ENCODE data around the gene RMDN2. TPM values are rescaled to one million over a fixed set of nuclear protein-coding genes. Genes with fewer than 3 reads are reported as not detected.
A peak's percentile ranks its signal among the peaks of the same experiment; 100 is the strongest.

Gene RMDN2
- total RNA-seq, 1 experiment from 2014 or later, result 4.4 TPM

DNA sequence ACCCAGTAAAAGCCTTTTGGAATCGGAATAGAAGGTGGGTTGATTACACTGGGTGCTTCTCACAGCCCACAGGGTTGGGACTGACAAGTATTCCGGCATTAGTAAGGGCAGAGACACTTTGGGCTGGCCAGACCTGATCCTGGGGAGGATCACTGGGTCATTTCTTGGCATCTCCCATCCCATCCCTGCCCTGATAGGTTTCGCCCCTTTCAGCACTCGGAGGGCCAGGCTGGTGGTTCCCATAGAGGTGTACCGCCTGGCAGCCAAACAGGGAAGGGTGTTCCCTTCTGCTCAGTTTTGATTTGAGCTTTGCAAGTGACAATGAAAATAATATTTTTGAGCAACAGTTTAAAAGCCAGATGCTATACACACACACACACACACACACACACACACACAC lies 113.6 kb downstream of the RMDN2 start:
- no peak for DNase-seq (ENCODE audit: low read depth, low spot score)
- Histone ChIP-seq H3K4me1 (ENCODE audit: control insufficient read depth, insufficient read depth, low read length) (no peaks in the 10 kb centered on the region; the same call in 1 of the 2 replicates), H3K36me3 (ENCODE audit: control insufficient read depth, insufficient read depth, low read length) (no peaks in the 10 kb centered on the region), H3K9me3 (ENCODE audit: control insufficient read depth, insufficient read depth, low read depth, low read length) (no peaks in the 10 kb centered on the region), H3K27me3 (ENCODE audit: control insufficient read depth, insufficient read depth, low read length) (peaks cover 14% of the 10 kb centered on the region), H3K27ac (ENCODE audit: low read length) (no peak overlapping the region), H3K4me3 (ENCODE audit: low read depth in 2 of 2, low read length in 2 of 2) (peak overlapping the region in 1 of 2 experiments; percentile 51; a peak in 3 of 4 replicates)
- in situ Hi-C loops (cut with HindIII; ENCODE audit: low pct_unique_long_range_greater_than_20kb, low sequenced_read_pairs), result no loop called here
- BruUV-seq (replicated peaks), result no TSS peak
- ChIA-PET POLR2A (no interaction called here), CTCF (no interaction called here)
- intact Hi-C loops (cut with micrococcal nuclease; ENCODE audit: unreplicated experiment), result no loop called here
- TF ChIP-seq TCF7L2 (IDR thresholded peaks at IDR 0.05; ENCODE audit: low read depth, low read length) (no peak), REST (IDR thresholded peaks at IDR 0.05; ENCODE audit: insufficient read depth in 1 of 2, low read depth in 2 of 2, low read length in 1 of 2) (no peak)
- no peak; the same call in 1 of the 2 replicates for ATAC-seq

GRCh38 chr2:38039121-38039910 lies 114.2 kb downstream of the RMDN2 start:
- no peaks in the 10 kb centered on the region; the same call in 1 of the 2 replicates for H3K4me1 ChIP-seq (ENCODE audit: control insufficient read depth, insufficient read depth, low read length)
- BruUV-seq (replicated peaks), result no TSS peak
- intact Hi-C loops (cut with micrococcal nuclease; ENCODE audit: unreplicated experiment), result no loop called here
- POLR2A ChIA-PET, result no interaction called here
- no peaks in the 10 kb centered on the region for H3K9me3 ChIP-seq (ENCODE audit: control insufficient read depth, insufficient read depth, low read depth, low read length)
- ATAC-seq (no peak), DNase-seq (ENCODE audit: low read depth, low spot score) (no peak)
- H3K27me3 ChIP-seq (ENCODE audit: control insufficient read depth, insufficient read depth, low read length), result peaks cover 15% of the 10 kb centered on the region
- no peak overlapping the region for H3K27ac ChIP-seq (ENCODE audit: low read length)
- in situ Hi-C loops (cut with HindIII; ENCODE audit: low pct_unique_long_range_greater_than_20kb, low sequenced_read_pairs), result no loop called here
- no peak overlapping the region for H3K4me3 ChIP-seq (ENCODE audit: low read depth in 2 of 2, low read length in 2 of 2)
- TF ChIP-seq POLR2AphosphoS5 (IDR thresholded peaks at IDR 0.05; ENCODE audit: low read depth, low read length) (no peak), TCF7L2 (IDR thresholded peaks at IDR 0.05; ENCODE audit: low read depth, low read length) (no peak), REST (IDR thresholded peaks at IDR 0.05; ENCODE audit: insufficient read depth in 1 of 2, low read depth in 2 of 2, low read length in 1 of 2) (no peak), CTCF (IDR thresholded peaks at IDR 0.05) (no peak), SIN3A (IDR thresholded peaks at IDR 0.05; ENCODE audit: borderline replicate concordance, insufficient read depth, low read depth, low read length) (no peak)
- no peaks in the 10 kb centered on the region for H3K36me3 ChIP-seq (ENCODE audit: control insufficient read depth, insufficient read depth, low read length)
- CTCF ChIA-PET, result no interaction called here
